Mesenchymal stem cell (in vitro differentiated cells and primary cell): Measurements from ENCODE around the gene LRRC52.

ENCODE experiments used
- DNase-seq: peaks from one replicate; pipeline ENCODE4 v3.0.0-alpha.2; 2013
- H2AFZ ChIP-seq: one replicate; pipeline ENCODE4 v1.6.1; 2013; ENCODE audit warnings: low read depth, mild to moderate bottlenecking, control low read depth, inconsistent platforms, low read length, moderate library complexity
- H2AK5ac ChIP-seq: 2 replicates; pipeline ENCODE4 v1.6.1; 2013; ENCODE audit warnings: low read length, moderate library complexity, mild to moderate bottlenecking, inconsistent platforms; ENCODE audit not compliant: severe bottlenecking
- H2BK120ac ChIP-seq: one replicate; pipeline ENCODE4 v1.6.1; 2013; ENCODE audit warnings: low read depth, mild to moderate bottlenecking, inconsistent platforms, low read length, moderate library complexity
- H2BK12ac ChIP-seq, 2 experiments: one replicate each; pipeline ENCODE4 v1.6.1; 2013; ENCODE audit warnings: inconsistent platforms in 2 of 2, low read length in 2 of 2, mild to moderate bottlenecking in 2 of 2, moderate library complexity in 2 of 2, control low read depth in 1 of 2
- H2BK15ac ChIP-seq: one replicate; pipeline ENCODE4 v1.6.1; 2013; ENCODE audit warnings: mild to moderate bottlenecking, low read depth, inconsistent platforms; ENCODE audit not compliant: poor library complexity, severe bottlenecking
- H2BK5ac ChIP-seq: 2 replicates; pipeline ENCODE4 v1.6.1; 2013; ENCODE audit warnings: low read depth, mild to moderate bottlenecking, low read length, control low read depth, inconsistent platforms; ENCODE audit not compliant: poor library complexity, severe bottlenecking
- H3K14ac ChIP-seq, 2 experiments: one replicate each; pipeline ENCODE4 v1.6.1; 2013; ENCODE audit warnings: inconsistent platforms in 2 of 2, low read length in 2 of 2, control low read depth in 1 of 2, mild to moderate bottlenecking in 1 of 2, moderate library complexity in 1 of 2
- H3K18ac ChIP-seq, 2 experiments: one replicate each; pipeline ENCODE4 v1.6.1; 2013; ENCODE audit warnings: inconsistent platforms in 2 of 2, low read length in 2 of 2, control low read depth in 1 of 2, low read depth in 1 of 2, mild to moderate bottlenecking in 1 of 2
- H3K23ac ChIP-seq, 2 experiments: one replicate each; pipeline ENCODE4 v1.6.1; 2013; ENCODE audit warnings: inconsistent platforms in 2 of 2, low read length in 2 of 2, mild to moderate bottlenecking in 2 of 2, moderate library complexity in 2 of 2, control low read depth in 1 of 2
- H3K27ac ChIP-seq: 2 replicates; pipeline ENCODE4 v1.5.1; 2013; ENCODE audit warnings: mild to moderate bottlenecking, moderate library complexity, low read length, control low read depth, inconsistent platforms; ENCODE audit not compliant: poor library complexity, severe bottlenecking
- H3K27me3 ChIP-seq, 2 experiments: 2 replicates each; pipeline versions ENCODE4 v1.6.1 to v1.7.0; 2013; ENCODE audit warnings: low read length in 2 of 2, mild to moderate bottlenecking in 2 of 2, moderate library complexity in 2 of 2, control low read depth in 1 of 2, inconsistent platforms in 1 of 2; ENCODE audit not compliant: control insufficient read depth in 1 of 2, insufficient read depth in 1 of 2
- H3K36me3 ChIP-seq, 2 experiments: 2 replicates each; pipeline versions ENCODE4 v1.6.1 to v1.7.0; 2013; ENCODE audit warnings: low read length in 2 of 2, control low read depth in 1 of 2, inconsistent platforms in 1 of 2, low read depth in 1 of 2, mild to moderate bottlenecking in 1 of 2; ENCODE audit not compliant: insufficient read depth in 2 of 2, control insufficient read depth in 1 of 2
- H3K4ac ChIP-seq, 2 experiments: one replicate each; pipeline ENCODE4 v1.6.1; 2013; ENCODE audit warnings: inconsistent platforms in 2 of 2, low read length in 2 of 2, mild to moderate bottlenecking in 2 of 2, moderate library complexity in 2 of 2, control low read depth in 1 of 2, low read depth in 1 of 2
- H3K4me1 ChIP-seq: 2 replicates; pipeline ENCODE4 v1.6.1; 2013; ENCODE audit warnings: low read depth, low read length, control low read depth; ENCODE audit not compliant: control insufficient read depth, insufficient read depth
- H3K4me2 ChIP-seq: 2 replicates; pipeline ENCODE4 v1.6.1; 2013; ENCODE audit warnings: low read length, mild to moderate bottlenecking, inconsistent platforms; ENCODE audit not compliant: poor library complexity, severe bottlenecking
- H3K4me3 ChIP-seq, 2 experiments: 2 replicates each; pipeline versions ENCODE4 v1.5.1 to v1.7.0; 2013; ENCODE audit warnings: low read length in 2 of 2, mild to moderate bottlenecking in 2 of 2, control low read depth in 1 of 2, low read depth in 1 of 2; ENCODE audit not compliant: insufficient read depth in 1 of 2
- H3K79me1 ChIP-seq: replicated peaks from 2 replicates; pipeline ENCODE4 v1.6.1; 2013; ENCODE audit warnings: mild to moderate bottlenecking, control low read depth, low read length, inconsistent platforms; ENCODE audit not compliant: poor library complexity, severe bottlenecking
- H3K9ac ChIP-seq: 2 replicates; pipeline ENCODE4 v1.7.0; 2013; ENCODE audit warnings: mild to moderate bottlenecking, low read length, moderate library complexity
- H3K9me3 ChIP-seq: 2 replicates; pipeline ENCODE4 v1.7.0; 2013; ENCODE audit warnings: mild to moderate bottlenecking, low read length; ENCODE audit not compliant: control insufficient read depth
- H4K8ac ChIP-seq: one replicate; pipeline ENCODE4 v1.6.1; 2013; ENCODE audit warnings: inconsistent platforms, mild to moderate bottlenecking, low read length, moderate library complexity
- H4K91ac ChIP-seq: one replicate; pipeline ENCODE4 v1.6.1; 2013; ENCODE audit warnings: mild to moderate bottlenecking, low read length, inconsistent platforms
- whole genome bisulfite sequencing: methylation state at CpG from one replicate; pipeline ENCODE4 v1.1.7; 2013; ENCODE audit warnings: mixed read lengths; 5-methylcytosine and 5-hydroxymethylcytosine counted together

The LRRC52 gene

GRCh38 chr1:165612062-165612461 is 68.3 kb downstream of the LRRC52 start:
- no peak overlapping the region for H3K27ac ChIP-seq
- no peak overlapping the region for H3K18ac ChIP-seq
- no peaks in the 10 kb centered on the region for H3K36me3 ChIP-seq
- no peak overlapping the region for H2BK5ac ChIP-seq
- H3K23ac ChIP-seq, result no peak overlapping the region
- H3K14ac ChIP-seq, result no peak overlapping the region
- H3K4me1 ChIP-seq, result no peaks in the 10 kb centered on the region
- no peak overlapping the region for H4K91ac ChIP-seq
- no peak overlapping the region for H2BK12ac ChIP-seq
- no peak overlapping the region for H3K9ac ChIP-seq
- no peak overlapping the region for H4K8ac ChIP-seq
- H2BK120ac ChIP-seq, result no peak overlapping the region
- H3K4ac ChIP-seq, result no peak overlapping the region
- H3K4me3 ChIP-seq, result no peak overlapping the region
- WGBS, result 70% methylated on average over 2 of the region's 3 CpGs
- no peaks in the 10 kb centered on the region for H3K79me1 ChIP-seq
- H2AFZ ChIP-seq, result no peak overlapping the region
- H3K27me3 ChIP-seq, result peaks cover 10 to 14% of the 10 kb centered on the region in 2 experiments
- no peak overlapping the region for H2BK15ac ChIP-seq
- no peaks in the 10 kb centered on the region for H3K9me3 ChIP-seq
- H2AK5ac ChIP-seq, result no peak overlapping the region
- DNase-seq, result no peak
- H3K4me2 ChIP-seq, result no peak overlapping the region
